Measurements from ENCODE around the gene MYO1G.
A peak's percentile ranks its signal among the peaks of the same experiment; 100 is the strongest.
"Not testable (repeated sequence)": the region's sequence is repeated elsewhere in the genome, so short reads cannot be mapped to it uniquely, and the experiment has no call there.

Gene MYO1G

DNA sequence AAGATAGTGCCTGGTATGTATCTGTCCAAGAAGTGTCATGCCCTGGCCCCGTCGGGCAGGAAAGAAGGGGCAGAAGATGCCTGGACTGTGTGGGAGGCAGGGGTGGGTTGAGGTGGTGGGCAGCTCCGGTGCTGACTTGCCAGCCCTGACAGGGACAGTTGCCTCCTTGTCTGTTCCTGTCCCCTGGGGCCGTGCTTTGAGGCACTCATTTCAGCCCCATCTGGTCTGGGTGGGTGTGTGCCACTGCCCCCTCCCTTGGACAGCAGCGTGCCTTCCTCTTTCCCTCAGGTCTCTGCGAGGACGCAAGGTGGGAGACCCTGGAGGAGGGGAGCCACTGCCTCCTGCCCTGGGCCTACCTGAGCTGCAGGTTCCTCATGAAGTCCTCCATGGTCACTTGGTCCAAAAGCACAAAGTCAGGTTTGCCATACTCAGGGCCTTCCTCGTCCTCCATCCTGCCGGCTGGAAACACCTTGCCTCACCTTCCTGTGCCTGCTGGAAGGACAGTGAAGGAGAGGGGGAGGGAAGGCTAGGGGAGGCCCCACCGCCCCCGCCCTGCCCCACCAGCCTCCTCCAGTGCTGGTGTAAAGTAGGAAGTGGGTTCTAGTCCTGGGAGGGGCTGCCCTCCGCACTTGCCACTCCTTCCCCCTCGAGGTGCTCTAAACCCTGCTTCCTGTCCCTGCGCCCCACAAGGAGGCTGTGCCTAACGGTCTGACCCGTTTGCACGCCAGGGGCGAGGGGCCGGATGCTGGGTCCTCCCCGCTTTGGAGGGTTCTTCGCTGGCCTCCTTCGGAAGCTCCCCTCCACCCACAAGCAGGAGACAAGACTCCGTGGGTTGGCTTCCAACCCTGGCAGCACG, at the start of gene MYO1G:
Gene MYO1G, minus strand, starts transcription at position 505 of the 856 bp plus-strand sequence. Its CDS starts 54 bp downstream, at position 451.
- no peaks in the 10 kb centered on the region for H3K9me3 ChIP-seq (ENCODE audit: control insufficient read depth in 2 of 2, low read length in 2 of 2)
- H3K4me1 ChIP-seq (ENCODE audit: control insufficient read depth in 2 of 2, insufficient read depth in 2 of 2, low read length in 2 of 2), result peaks cover 3 to 26% of the 10 kb centered on the region in 2 donors
- no peaks in the 10 kb centered on the region for H3K27me3 ChIP-seq (ENCODE audit: control insufficient read depth in 2 of 2, insufficient read depth in 2 of 2, low read length in 2 of 2)
- H3K36me3 ChIP-seq (ENCODE audit: control insufficient read depth in 2 of 2, insufficient read depth in 2 of 2, low read length in 2 of 2), result peaks cover 12 to 24% of the 10 kb centered on the region in 2 donors
- peak within 1 kb of the TSS in 1 of 2 donors; percentile 52 for H3K9ac ChIP-seq (ENCODE audit: low read depth in 1 of 2, low read length in 2 of 2)
- H3K27ac ChIP-seq (ENCODE audit: low read depth in 2 of 2, low read length in 2 of 2), result peak within 1 kb of the TSS; percentile 19 to 73
- peak within 1 kb of the TSS; percentile 28 to 66 for H3K4me3 ChIP-seq (ENCODE audit: low read length in 2 of 2)

DNA sequence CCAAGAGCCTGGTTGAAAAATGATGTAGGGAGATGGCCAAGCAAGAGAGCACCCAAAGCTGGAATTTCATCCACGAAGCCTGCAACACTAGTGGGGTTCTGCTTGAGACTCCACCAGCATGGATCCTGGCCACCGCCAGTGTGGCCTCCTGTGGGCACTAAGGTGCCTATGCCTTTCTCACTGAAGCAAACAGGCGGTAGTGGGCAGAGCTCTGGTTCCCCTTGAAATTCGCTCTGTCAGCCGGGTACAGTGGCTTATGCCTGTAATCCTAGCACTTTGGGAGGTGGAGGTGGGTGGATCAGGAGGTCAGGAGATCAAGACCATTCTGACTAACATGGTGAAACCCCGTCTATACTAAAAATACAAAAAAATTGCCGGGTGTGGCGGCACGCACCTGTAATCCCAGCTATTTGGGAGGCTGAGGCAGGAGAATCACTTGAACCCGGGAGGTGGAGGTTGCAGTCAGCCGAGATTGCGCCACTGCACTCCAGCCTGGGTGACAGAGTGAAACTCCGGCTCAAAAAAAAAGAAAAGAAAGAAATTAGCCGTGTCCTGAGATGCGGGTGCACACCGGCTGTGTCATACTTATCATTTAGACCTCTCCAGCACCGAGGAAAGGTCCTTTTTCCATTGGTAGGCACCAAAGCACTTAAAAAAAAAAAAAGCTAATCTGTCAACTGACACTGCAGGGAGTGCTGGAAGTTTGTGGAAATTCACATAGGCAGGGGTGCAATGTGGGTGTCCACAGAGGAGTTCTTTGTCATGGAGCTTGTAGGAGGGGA, 49.5 kb upstream of the MYO1G start:
- peak overlapping the region in 1 of 2 donors; percentile 85 for H3K27ac ChIP-seq (ENCODE audit: low read depth in 2 of 2, low read length in 2 of 2)
- no peaks in the 10 kb centered on the region for H3K9me3 ChIP-seq (ENCODE audit: control insufficient read depth in 2 of 2, low read length in 2 of 2)
- peaks cover 3 to 9% of the 10 kb centered on the region in 2 donors for H3K4me1 ChIP-seq (ENCODE audit: control insufficient read depth in 2 of 2, insufficient read depth in 2 of 2, low read length in 2 of 2)
- peaks cover 2 to 3% of the 10 kb centered on the region in 2 donors for H3K36me3 ChIP-seq (ENCODE audit: control insufficient read depth in 2 of 2, insufficient read depth in 2 of 2, low read length in 2 of 2)
- H3K4me3 ChIP-seq (ENCODE audit: low read length in 2 of 2), result peak overlapping the region; percentile 28 to 82
- H3K9ac ChIP-seq (ENCODE audit: low read depth in 1 of 2, low read length in 2 of 2), result peak overlapping the region; percentile 28 to 44
- no peaks in the 10 kb centered on the region for H3K27me3 ChIP-seq (ENCODE audit: control insufficient read depth in 2 of 2, insufficient read depth in 2 of 2, low read length in 2 of 2)

GRCh38 chr7:45027774-45028114, 48.9 kb upstream of the MYO1G start:
- peak overlapping the region; percentile 28 to 60 for H3K9ac ChIP-seq (ENCODE audit: low read depth in 1 of 2, low read length in 2 of 2)
- peaks cover 2 to 3% of the 10 kb centered on the region in 2 donors for H3K36me3 ChIP-seq (ENCODE audit: control insufficient read depth in 2 of 2, insufficient read depth in 2 of 2, low read length in 2 of 2)
- peak overlapping the region; percentile 28 to 82 for H3K4me3 ChIP-seq (ENCODE audit: low read length in 2 of 2)
- H3K4me1 ChIP-seq (ENCODE audit: control insufficient read depth in 2 of 2, insufficient read depth in 2 of 2, low read length in 2 of 2), result peaks cover 3 to 6% of the 10 kb centered on the region in 2 donors
- no peaks in the 10 kb centered on the region for H3K9me3 ChIP-seq (ENCODE audit: control insufficient read depth in 2 of 2, low read length in 2 of 2)
- H3K27me3 ChIP-seq (ENCODE audit: control insufficient read depth in 2 of 2, insufficient read depth in 2 of 2, low read length in 2 of 2), result no peaks in the 10 kb centered on the region
- peak overlapping the region; percentile 0 to 85 for H3K27ac ChIP-seq (ENCODE audit: low read depth in 2 of 2, low read length in 2 of 2)

DNA sequence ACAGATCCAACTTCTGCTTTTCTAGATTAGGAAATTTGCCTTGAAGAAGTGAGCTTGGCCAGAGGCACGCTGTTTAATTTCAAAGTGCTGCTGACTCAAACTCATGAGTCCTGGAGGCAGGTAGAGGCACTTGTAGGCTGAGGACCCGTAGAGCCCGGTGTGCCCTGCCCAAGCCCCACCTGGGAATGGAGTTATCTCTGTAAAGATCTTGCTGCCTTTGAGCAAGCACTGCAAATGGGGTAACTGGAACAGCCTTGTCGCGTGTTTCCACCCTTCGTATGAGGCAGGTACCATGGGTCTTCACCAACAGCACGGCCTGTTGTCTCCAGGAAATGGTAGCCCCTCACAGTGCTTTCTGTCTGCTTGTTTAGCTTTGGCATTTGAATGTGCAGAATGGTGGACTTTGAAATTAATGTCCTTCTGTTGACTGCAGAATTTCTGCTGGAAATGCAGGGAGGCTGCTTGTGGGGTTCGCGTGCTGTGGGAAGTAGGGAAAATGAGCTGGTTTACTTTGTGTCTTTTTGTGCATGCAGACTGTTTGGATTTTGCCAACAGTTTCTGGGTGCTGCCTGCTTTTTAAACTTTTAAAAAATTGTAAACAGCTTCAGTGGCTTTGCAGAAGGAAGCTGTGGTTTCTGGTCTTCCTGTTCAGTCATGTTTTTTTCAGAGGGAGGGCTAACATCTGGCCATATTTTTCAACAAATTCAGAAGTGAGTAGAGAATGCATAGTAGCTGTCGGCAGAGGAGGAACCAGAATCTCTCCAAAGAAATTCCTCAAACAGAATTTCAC, 48.4 kb upstream of the MYO1G start:
- no peaks in the 10 kb centered on the region for H3K27me3 ChIP-seq (ENCODE audit: control insufficient read depth in 2 of 2, insufficient read depth in 2 of 2, low read length in 2 of 2)
- H3K36me3 ChIP-seq (ENCODE audit: control insufficient read depth in 2 of 2, insufficient read depth in 2 of 2, low read length in 2 of 2), result peaks cover 2 to 3% of the 10 kb centered on the region in 2 donors
- peak overlapping the region; percentile 72 to 85 for H3K27ac ChIP-seq (ENCODE audit: low read depth in 2 of 2, low read length in 2 of 2)
- H3K4me1 ChIP-seq (ENCODE audit: control insufficient read depth in 2 of 2, insufficient read depth in 2 of 2, low read length in 2 of 2), result peaks cover 3 to 6% of the 10 kb centered on the region in 2 donors
- peak overlapping the region; percentile 46 to 82 for H3K4me3 ChIP-seq (ENCODE audit: low read length in 2 of 2)
- H3K9me3 ChIP-seq (ENCODE audit: control insufficient read depth in 2 of 2, low read length in 2 of 2), result no peaks in the 10 kb centered on the region
- H3K9ac ChIP-seq (ENCODE audit: low read depth in 1 of 2, low read length in 2 of 2), result peak overlapping the region; percentile 28 to 60

GRCh38 chr7:45026013-45026412, 47.2 kb upstream of the MYO1G start:
- Histone ChIP-seq H3K9ac (ENCODE audit: low read depth in 1 of 2, low read length in 2 of 2) (no peak overlapping the region), H3K4me3 (ENCODE audit: low read length in 2 of 2) (no peak overlapping the region), H3K9me3 (ENCODE audit: control insufficient read depth in 2 of 2, low read length in 2 of 2) (no peaks in the 10 kb centered on the region), H3K27me3 (ENCODE audit: control insufficient read depth in 2 of 2, insufficient read depth in 2 of 2, low read length in 2 of 2) (no peaks in the 10 kb centered on the region), H3K27ac (ENCODE audit: low read depth in 2 of 2, low read length in 2 of 2) (no peak overlapping the region), H3K36me3 (ENCODE audit: control insufficient read depth in 2 of 2, insufficient read depth in 2 of 2, low read length in 2 of 2) (peaks cover 2 to 3% of the 10 kb centered on the region in 2 donors), H3K4me1 (ENCODE audit: control insufficient read depth in 2 of 2, insufficient read depth in 2 of 2, low read length in 2 of 2) (peaks cover 3 to 6% of the 10 kb centered on the region in 2 donors)

DNA sequence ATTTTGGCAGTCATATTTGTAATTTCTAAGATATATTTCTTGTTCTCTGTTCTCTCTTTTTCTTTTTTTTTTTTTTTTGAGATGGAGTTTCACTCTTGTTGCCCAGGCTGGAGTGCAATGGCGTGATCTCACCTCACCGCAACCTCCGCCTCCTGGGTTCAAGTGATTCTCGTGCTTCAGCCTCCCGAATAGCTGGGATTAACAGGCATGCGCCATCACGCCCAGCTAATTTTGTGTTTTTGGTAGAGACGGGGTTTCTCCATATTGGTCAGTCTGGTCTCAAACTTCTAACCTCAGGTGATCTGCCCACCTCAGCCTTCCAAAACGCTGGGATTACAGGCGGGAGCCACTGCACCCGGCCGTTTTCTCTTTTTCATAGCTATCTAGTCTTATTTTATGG, 46.7 kb upstream of the MYO1G start:
- H3K9me3 ChIP-seq (ENCODE audit: control insufficient read depth in 2 of 2, low read length in 2 of 2); H3K9ac ChIP-seq (ENCODE audit: low read depth in 1 of 2, low read length in 2 of 2); H3K4me3 ChIP-seq (ENCODE audit: low read length in 2 of 2); H3K27ac ChIP-seq (ENCODE audit: low read depth in 2 of 2, low read length in 2 of 2); H3K27me3 ChIP-seq (ENCODE audit: control insufficient read depth in 2 of 2, insufficient read depth in 2 of 2, low read length in 2 of 2); H3K36me3 ChIP-seq (ENCODE audit: control insufficient read depth in 2 of 2, insufficient read depth in 2 of 2, low read length in 2 of 2); H3K4me1 ChIP-seq (ENCODE audit: control insufficient read depth in 2 of 2, insufficient read depth in 2 of 2, low read length in 2 of 2): not testable (repeated sequence)

DNA sequence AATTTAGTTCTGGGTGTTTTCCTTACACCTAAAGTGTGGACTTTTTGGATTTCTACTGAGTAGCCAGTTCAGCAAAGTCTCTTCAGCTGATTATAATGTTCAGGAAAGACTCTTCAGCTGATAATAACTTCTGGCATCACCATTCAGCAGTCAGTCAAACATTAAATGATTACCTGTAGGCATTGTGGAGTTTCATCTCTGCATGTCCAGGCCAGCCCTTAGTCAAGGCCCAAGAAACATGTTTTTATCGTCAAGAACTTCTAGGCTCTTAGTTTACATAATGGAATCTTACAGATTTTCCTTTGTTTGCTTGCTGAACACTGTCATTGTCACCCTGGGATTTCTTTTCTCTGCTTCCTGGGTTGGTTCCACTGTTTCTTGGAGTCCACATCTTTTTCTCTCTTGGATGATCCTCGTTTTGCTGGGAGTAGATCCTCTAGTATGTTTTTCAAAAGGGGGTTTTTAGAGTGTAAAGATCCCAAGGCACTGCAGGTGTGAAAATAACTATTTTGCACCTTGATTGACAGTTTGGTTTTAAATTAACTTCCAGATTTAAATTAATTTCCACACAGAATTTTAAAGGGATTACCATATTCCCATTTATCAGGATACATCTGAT, 45.4 kb upstream of the MYO1G start:
- no peak overlapping the region for H3K4me3 ChIP-seq (ENCODE audit: low read length in 2 of 2)
- peaks cover 3 to 6% of the 10 kb centered on the region in 2 donors for H3K4me1 ChIP-seq (ENCODE audit: control insufficient read depth in 2 of 2, insufficient read depth in 2 of 2, low read length in 2 of 2)
- peaks cover 3 to 4% of the 10 kb centered on the region in 2 donors for H3K36me3 ChIP-seq (ENCODE audit: control insufficient read depth in 2 of 2, insufficient read depth in 2 of 2, low read length in 2 of 2)
- no peak overlapping the region for H3K9ac ChIP-seq (ENCODE audit: low read depth in 1 of 2, low read length in 2 of 2)
- no peaks in the 10 kb centered on the region for H3K27me3 ChIP-seq (ENCODE audit: control insufficient read depth in 2 of 2, insufficient read depth in 2 of 2, low read length in 2 of 2)
- H3K27ac ChIP-seq (ENCODE audit: low read depth in 2 of 2, low read length in 2 of 2), result no peak overlapping the region
- H3K9me3 ChIP-seq (ENCODE audit: control insufficient read depth in 2 of 2, low read length in 2 of 2), result no peaks in the 10 kb centered on the region

- Histone ChIP-seq H3K36me3 (ENCODE audit: control insufficient read depth in 2 of 2, insufficient read depth in 2 of 2, low read length in 2 of 2) (peaks cover 0 to 3% of the 10 kb centered on the region in 2 donors), H3K9me3 (ENCODE audit: control insufficient read depth in 2 of 2, low read length in 2 of 2) (no peaks in the 10 kb centered on the region), H3K27me3 (ENCODE audit: control insufficient read depth in 2 of 2, insufficient read depth in 2 of 2, low read length in 2 of 2) (no peaks in the 10 kb centered on the region), H3K27ac (ENCODE audit: low read depth in 2 of 2, low read length in 2 of 2) (no peak overlapping the region), H3K9ac (ENCODE audit: low read depth in 1 of 2, low read length in 2 of 2) (no peak overlapping the region), H3K4me1 (ENCODE audit: control insufficient read depth in 2 of 2, insufficient read depth in 2 of 2, low read length in 2 of 2) (peaks cover 3 to 6% of the 10 kb centered on the region in 2 donors), H3K4me3 (ENCODE audit: low read length in 2 of 2) (no peak overlapping the region)
These were observed 42.9 kb upstream of the MYO1G start for GRCh38 chr7:45021604-45022296.

DNA sequence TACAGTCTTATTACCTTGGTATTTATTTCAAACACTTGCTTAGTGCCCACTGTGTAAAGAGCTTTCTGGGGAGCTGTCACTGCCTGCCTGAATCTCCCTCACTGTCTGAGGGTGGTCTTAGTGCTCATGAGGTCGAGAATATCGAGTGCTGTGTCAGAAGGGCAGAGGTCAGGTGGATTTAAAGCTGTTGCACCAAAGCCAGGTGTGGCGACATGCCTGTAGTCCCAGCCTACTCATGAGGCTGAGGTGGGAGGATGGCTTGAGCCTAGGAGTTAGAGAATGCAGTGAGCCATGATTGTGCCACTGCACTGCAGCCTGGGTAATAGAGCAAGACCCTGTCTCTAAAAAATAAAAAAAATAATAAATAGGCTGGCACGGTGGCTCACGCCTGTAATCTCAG, 42.1 kb upstream of the MYO1G start:
- Histone ChIP-seq H3K4me3 (ENCODE audit: low read length in 2 of 2) (no peak overlapping the region), H3K4me1 (ENCODE audit: control insufficient read depth in 2 of 2, insufficient read depth in 2 of 2, low read length in 2 of 2) (peaks cover under 1 to 3% of the 10 kb centered on the region in 2 donors), H3K9ac (ENCODE audit: low read depth in 1 of 2, low read length in 2 of 2) (no peak overlapping the region), H3K27me3 (ENCODE audit: control insufficient read depth in 2 of 2, insufficient read depth in 2 of 2, low read length in 2 of 2) (no peaks in the 10 kb centered on the region), H3K27ac (ENCODE audit: low read depth in 2 of 2, low read length in 2 of 2) (no peak overlapping the region), H3K36me3 (ENCODE audit: control insufficient read depth in 2 of 2, insufficient read depth in 2 of 2, low read length in 2 of 2) (peaks cover 0 to 3% of the 10 kb centered on the region in 2 donors), H3K9me3 (ENCODE audit: control insufficient read depth in 2 of 2, low read length in 2 of 2) (no peaks in the 10 kb centered on the region)
